GM04504 (cell line): ENCODE results near the gene LRRC8C.
A peak's percentile ranks its signal among the peaks of the same experiment; 100 is the strongest.

Experiments
- DNase-seq: peaks from one replicate; pipeline ENCODE4 v3.0.0-alpha.2; 2012; ENCODE audit warnings: low read depth

LRRC8C gene

DNA sequence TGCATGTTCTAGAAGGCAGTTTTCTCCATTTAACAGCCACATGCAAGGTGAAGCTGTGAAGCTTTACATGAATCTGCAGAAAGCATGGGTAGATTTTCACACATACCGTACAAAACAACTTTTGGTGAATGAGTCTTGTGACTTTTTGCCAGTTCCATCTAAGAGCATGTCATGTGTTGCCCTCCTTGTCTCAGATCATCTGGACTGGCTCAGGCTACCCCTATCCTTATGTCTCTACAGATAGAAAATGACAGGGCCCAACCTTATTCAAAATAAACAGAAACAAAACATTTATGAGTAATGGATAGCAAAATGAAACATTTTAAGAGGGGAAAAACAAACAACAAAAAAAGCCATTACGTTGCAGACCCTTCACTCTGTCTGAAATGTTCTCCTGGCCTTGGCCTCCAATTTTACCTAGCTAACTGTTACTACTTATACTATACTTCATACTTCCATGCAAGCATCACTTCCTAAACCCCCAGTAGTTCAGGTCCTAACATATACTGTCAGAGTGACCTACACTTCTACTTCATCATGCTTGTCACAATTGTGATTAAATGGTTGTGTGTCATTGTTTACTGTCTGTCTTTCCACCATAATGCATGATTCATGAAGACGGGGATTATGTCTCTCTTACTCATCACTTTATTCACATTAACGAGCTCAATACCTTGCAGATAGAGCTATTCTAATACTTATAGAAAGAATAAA is 39.0 kb downstream of the LRRC8C start:
- DNase-seq, result no peak

DNA sequence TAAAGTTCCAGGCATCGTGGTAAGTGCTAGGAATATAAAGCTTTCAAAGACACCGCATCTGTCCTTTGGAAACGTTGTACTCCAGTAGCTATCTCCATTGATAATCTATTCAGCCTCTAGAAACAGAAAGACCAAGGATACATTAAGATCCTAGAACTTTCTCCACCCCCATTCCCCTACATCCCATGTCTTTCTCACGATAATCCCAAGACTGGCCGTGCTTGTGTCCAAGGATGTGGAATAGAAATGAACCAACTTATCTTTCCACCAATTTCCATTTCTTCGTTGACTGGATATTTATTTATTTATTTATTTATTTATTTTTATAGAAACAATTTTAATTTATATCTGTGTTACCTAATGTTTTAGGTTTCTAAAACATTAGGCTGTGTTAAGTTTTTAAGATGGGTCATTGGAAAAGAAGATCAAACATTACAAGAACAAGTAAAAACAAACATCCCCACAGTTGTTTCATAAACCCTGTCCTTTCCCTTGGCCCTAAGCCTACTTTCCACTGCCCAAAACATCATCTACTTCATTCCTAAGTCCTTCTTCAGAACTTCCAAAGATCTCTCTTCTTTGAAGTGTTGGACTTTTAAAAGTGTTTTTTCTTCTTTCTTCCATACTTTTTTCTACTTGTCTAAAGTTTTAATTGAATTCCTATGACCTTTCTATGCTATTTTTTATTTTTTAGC is 39.7 kb downstream of the LRRC8C start:
- DNase-seq, result no peak

DNA sequence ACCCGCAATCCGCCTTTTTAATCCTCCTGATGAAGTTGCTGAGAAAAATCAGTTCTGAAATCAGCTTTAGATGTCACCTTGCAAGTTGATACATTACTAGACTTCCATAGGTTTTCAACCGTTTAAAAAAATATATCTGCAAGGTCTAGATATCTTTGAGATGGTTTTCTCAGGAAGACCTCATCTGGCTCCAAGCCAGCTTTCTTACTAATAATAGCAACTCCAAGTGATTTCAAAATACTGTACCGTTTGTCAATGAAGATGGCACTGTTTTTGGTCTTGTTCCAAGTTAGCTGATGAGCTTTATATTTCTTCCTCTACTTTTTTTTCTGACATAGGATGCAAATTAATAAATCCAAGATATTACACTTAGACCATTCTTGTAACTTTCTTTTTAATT is 40.3 kb downstream of the LRRC8C start:
- no peak for DNase-seq

DNA sequence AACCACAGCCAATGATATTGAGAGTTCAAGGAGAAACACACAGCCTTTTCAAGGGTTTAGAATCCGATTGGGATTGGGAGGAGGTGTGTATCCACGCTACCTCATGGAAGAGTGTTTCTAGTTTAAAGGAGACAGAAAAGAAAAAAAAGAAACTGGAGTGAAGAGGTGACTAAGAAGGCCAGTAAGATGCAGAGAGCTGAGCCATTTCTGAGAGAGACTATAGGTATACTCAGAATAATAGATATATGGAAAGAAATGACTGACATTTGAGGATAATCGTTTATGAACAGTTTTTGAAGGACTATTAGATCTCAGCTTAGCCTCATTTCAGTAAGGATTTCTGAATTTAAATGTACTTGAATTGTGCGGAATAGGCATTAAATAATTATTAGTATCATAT is 42.8 kb downstream of the LRRC8C start:
- no peak for DNase-seq

DNA sequence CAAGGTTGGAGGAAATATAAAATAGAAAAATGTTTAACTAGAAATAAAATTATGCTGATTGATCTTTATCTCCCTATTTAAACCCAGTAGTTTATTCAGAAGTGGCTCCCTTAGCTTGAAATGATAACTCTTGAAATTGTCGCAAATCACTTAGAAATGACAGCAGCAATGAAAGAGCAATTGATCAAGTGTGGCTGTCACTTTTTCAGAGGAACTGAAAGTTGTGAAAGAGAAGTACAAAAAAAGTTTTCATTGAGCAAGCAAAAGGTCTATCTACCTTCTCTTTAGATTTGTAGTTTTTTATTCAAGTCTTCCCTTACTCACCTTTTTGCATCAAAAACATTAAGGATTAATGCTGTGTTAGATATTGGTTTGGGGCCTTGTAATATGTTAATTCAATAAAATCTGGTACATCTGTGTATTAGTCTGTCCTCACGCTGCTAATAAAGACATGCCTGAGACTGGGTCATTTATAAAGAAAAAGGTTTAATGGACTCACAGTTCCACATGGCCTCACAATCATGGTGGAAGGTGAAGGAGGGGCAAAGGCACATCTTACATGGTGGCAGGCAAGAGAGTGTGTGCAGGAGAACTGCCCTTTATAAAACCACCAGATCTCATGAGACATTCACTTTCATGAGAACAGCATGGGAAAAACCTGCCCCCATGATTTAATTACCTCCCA is 48.3 kb downstream of the LRRC8C start:
- no peak for DNase-seq

DNA sequence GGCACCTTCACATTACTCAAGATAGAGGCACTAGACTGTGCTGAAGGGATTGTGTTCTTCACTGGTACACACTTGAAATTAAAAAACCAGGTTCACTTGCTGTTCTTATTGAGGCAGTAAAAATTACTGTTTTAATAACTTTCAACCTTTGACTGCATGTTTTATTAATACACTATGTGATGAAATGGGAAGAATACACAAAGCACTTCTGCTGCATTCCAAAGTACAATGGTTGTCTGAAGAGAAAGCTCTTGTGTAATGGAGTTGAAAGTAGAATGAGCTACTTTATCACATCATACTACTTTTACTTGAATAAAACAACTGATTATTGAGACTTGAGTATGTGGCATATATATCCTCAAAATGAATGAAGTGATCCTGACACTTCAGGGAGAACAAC is 49.7 kb downstream of the LRRC8C start:
- DNase-seq, result no peak

DNA sequence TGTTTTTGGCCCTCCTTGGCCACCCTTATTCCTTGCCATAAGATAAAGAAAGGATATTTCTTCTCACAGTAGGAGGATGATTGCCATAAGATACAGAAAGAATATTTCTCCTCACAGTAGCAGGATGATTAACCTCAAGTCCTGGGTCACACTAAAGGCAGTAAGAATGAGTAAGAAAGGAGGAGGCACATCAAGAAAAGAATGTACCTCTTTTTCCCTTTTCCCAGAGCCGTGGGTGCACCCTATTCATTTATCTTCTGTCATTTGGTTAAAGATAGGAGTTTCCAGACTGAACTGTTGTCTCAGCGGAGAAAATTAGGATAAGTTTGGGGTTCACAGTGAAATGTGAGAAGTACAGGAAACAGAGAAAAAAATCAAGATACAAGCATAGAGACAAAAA is 52.5 kb downstream of the LRRC8C start:
- DNase-seq, result no peak

DNA sequence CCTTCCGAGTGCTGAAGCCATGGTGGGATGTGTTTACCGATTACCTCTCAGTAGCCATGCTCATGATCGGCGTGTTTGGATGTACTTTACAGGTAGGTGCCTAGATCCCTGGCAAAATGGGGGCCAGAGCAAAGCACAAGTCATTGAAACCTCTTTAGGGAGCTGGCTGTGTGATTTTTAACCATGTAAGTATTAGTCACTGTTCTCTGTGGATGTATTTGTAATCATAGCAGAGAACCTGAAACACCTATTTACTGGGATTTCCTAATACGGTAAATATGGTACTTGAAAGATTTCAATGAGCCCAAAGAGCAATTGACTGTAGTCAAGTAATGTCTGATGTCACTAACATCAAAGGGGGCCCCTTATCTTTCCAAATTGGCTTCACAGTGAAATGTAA is 53.6 kb downstream of the LRRC8C start:
- no peak for DNase-seq

DNA sequence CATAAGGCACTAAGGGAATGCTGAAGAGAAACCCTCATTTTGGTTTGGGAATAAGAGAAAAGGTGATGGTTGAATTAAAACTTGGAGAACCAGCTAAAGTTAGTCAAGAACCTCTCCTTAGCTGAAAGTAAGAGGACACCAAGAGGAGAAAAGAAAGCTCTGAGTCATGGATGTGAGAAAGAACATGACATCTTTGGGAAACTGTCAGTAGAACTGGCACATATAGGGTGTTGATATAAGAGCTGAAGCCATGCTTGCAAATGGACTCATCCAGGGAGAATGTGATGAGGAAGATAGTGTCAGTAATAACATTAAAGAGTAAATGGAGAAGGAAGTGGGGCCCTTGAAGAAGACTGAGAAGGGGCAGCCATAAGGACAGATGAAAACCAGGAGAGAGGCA is 54.3 kb downstream of the LRRC8C start:
- DNase-seq, result no peak

DNA sequence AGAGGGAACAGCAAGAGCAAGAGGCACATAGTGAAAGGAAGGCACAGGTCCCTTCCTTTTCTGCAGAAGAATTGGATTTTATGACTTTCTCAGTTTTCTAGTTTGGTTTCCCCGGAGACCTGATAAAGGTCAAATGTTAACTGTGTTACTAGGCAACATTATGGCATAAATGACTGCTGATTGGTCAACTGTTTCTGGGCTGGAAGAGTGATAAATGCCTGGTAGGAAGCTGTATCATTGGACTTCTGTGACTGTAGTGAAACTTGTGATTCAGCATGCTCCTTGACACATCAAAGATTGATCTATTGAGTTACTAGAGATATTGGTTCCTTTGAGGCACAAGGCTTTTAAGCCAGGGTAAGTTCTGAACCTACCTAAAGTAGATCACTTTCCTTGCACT is 55.7 kb downstream of the LRRC8C start:
- DNase-seq, result no peak

DNA sequence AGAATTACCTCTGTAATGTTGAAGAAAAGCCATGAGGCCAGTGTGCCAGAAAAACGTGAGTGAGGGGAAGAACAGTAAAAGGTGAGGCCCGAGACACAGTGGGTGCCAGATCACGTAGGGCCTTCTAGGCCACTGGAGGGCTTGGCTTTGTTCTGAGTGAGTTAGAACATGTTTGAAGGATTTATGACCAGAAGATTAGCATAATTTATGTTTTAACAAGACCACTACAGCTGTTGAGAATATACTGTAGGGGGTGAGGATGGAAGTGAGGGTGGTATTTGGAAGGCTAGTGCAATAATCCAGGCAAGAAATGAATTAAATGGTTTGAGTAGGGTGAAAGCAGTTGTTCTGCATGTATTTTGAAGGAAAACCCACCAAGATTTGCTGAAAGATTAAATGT is 56.3 kb downstream of the LRRC8C start:
- DNase-seq, result no peak

DNA sequence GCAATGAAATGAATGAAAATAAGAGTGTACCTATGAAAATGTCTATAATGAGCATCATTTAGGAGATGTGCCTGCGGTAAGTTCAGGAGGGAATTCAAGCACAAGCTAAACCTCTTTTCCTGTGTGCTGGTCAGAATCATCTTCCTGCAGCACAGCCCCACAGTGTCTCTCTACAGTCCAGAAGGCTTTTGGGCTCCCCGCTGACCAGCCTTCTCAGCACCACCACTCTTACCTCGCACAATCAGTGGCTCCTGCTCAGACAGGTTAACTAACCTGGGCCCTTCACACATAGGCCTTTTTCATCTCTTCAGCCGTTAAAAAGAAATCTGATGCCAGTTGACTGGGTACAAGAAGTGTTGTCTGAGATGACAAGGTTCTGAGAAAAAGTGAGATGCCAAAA is 57.7 kb downstream of the LRRC8C start:
- no peak for DNase-seq

DNA sequence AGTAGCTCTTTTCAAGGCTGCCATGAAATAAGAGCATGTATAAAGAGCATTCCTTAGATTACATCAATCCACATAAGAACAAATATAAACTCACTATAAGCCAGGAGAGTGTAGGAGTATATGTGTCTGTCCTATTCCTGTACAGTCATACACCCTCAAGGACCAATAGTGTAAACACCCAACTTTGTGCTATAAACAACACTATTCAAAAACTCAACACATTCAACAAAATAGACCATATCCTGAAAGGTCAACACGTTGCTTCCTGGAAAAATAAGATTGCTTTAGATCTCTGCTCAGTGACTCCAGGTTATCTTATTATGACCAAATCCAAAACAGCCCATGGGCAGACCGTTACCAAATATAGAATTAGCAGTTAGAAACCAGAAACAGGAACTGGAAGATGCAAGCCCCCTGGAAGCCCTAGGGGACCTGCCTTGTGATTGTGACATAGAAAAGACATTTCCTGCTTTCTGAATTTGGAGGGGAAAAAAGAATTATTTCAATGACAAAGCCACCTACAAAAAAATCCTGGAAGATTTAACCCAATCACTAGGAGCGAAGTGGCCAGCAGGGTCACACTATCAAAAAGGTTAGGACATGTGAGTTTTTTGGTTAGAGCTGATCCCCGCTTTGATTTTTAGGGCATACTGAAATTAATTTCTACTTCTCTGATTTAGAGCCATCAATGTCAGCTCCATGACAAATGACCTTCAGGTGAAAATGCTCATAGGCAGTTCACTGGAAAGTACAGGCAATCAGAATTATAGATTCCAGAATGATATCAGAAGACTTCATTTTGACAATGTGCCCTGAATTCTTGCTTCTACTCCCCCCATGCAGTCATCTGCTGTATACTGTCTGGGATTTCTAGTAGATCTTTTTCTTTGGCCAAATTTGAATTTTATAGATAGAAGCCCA is 59.9 kb downstream of the LRRC8C start:
- DNase-seq, result no peak

DNA sequence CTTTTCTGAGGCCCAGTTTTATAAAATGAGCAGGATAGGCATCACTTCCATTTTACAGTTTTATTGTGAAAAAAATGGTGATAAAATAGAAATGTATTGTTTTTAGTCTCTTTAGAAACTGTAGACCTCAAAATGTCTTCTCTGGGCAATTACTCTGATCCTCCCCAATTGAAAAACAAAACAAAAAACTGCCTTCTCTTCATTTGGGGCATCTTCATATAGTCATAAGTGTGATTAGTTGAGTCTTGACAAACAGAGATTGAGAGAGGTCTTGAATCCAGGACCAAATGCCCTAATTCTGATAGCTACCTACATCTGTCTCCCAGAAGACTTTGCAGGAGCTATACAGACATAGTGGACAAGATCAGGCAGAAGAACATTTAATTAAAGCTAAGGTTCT is 62.9 kb downstream of the LRRC8C start:
- DNase-seq, result no peak

DNA sequence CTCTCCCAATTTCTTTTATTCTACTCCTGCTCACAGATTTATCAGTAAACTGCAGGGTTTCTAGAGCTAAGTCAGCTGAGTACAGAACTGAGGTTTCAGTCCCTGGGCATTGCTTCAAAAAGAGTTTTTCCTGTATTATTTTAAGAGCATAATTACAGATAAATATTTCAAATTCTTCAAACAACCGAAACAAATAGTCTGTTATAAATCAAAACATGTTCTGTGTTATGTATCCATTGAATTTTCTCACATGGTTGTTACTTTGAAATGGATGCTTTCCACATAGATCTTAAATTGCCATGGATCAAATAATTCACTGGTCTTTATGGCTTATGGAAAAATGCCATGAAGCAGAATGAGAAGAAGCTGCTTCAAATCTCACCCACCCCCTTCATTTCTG is 64.5 kb downstream of the LRRC8C start:
- peak; percentile 45 for DNase-seq

DNA sequence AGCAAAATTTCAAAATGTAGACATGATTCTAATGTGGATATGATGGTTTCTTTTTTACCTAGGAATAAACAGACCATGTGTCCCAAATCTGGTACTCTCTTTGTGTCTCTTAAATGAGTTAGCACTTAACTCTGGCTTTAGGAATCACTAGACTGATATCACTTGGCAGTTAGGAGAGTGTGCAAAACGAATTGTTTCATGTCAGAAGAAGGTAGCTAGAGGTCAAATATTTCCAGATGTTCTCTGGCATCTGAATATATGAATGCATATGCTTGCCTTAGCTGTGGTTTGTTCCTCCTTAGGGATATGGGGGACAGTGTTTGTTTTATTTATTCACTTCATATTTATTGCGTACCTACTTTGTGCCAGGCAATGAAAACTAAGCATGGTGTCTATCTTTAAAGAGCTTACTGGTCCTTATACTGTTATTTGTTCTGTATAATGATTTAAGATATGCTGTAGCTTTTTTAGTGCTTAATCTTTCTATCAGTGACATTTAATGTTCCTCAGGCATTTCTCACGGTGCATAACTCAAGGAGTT is 65.2 kb downstream of the LRRC8C start:
- DNase-seq, result no peak

DNA sequence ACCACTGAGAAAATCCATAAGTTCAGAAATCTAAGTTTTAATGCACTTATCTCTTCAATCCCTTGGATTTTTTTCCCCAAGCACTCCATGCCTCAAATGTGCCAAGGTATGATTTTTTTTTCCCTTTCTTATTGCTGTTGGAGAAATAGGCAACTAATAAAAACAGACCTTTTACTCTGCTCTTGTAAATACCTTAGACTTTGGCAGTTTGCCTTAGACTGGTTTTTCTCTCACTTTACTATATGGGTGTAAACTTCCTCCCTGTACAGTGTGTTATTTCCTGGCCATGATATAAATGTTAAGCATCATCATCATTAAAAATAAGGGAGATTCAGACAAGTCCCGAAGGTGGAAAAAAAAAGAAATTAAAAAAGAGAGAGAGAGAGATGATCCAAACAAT is 65.7 kb downstream of the LRRC8C start:
- no peak for DNase-seq

DNA sequence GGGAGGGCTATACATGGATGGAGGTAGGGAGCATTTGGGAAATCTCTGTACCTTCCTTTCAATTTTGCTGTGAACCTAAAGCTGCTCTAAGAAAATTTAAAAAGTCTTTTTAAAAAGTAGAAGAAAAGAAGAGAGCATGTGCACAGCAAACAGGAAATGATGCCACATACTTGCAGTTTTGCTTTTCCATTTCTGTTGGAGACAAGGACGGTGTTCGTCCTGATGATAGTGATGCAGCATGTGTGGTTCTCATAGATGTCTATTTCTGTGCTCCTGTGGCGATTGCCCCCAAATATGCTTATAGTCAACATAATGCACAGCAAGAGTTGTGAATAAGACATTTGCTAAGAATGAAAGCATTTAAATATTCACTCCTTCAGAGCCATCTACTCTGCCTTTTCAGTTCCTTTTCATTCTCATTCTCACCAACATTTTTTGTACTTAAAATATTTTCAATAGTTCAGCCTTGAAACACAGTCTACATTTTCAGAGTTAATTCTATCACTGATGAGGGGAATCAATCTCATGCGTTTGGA is 66.6 kb downstream of the LRRC8C start:
- DNase-seq, result no peak

DNA sequence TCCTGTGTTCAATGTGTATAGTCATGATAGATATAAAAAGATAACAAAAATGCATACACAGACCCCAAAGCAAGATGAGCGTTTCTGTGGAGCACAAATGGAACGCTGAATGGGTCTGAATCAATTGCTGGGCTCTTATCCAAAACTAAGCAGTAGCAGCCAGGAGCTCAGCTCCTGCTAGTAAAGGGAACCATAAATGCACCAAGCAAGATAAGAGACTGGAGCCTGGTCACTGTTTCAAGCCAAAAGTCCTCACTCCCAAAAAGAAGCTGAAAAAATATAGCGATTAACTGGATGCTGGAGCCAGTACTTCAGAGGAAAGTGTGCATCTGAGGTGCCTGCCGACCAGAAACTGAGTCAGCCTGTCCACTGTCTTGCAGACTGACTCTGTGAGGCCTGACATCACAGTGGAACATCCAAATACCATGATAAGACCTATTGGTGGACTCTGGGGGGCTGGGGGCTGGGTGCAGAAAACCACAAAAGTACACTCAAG is 68.9 kb downstream of the LRRC8C start:
- DNase-seq, result no peak

DNA sequence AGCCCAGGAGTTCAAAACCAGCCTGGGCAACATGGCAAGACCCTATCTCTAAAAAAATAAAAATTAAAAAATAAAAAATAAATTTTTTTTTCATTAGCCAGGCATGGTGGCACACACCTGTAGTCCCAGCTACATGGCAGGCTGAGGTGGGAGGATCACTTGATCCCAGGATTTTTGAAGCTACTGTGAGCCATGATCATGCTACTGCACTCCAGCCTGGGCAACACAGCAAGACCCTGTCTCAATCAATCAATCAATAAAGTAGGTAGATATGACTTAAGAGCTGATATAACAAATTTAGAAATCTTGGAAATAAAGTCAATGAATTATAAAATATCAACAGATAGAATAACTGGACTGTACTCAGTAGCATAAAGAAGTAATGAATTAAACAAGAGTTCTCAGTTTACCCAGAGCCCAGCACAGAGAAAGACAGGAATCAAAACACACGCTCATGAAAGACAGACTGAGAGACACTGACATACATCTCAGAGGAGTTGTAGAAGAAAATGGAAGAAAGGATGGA is 69.7 kb downstream of the LRRC8C start:
- DNase-seq, result no peak

DNA sequence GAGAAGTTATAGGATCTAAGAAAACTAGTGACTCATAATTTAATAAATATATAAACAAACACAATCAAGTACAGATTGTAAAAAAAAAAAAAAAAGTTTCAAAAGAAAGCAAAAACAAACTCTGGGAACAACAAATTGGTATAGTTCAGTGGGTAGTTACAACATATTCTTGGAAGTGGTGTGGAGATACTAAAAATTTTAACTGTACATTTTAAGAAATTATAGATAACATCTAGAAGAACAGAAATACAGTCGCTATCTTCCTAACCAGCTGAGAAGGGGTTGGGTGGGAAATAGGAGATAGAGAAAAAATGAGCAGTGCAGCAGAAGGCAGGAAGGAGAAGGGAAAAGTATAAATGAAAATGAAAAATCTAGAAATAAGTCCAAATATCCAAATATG is 70.5 kb downstream of the LRRC8C start:
- DNase-seq, result no peak
